DND-41 (cell line): ENCODE results near the gene CHRDL2.

Experiments
- EZH2 ChIP-seq: IDR thresholded peaks from 3 replicates; pipeline ENCODE4 v1.6.1; 2012; ENCODE audit warnings: borderline replicate concordance, low read depth, mild to moderate bottlenecking, moderate library complexity, low read length, inconsistent platforms; ENCODE audit not compliant: severe bottlenecking
- TF ChIP-seq, protein P1 (sequence below): IDR thresholded peaks from 2 replicates; pipeline ENCODE4 v1.5.1; 2012; ENCODE audit warnings: borderline replicate concordance, low read length, moderate library complexity, mild to moderate bottlenecking; ENCODE audit not compliant: poor library complexity, severe bottlenecking; ENCODE audit errors: extremely low read depth

DNA sequence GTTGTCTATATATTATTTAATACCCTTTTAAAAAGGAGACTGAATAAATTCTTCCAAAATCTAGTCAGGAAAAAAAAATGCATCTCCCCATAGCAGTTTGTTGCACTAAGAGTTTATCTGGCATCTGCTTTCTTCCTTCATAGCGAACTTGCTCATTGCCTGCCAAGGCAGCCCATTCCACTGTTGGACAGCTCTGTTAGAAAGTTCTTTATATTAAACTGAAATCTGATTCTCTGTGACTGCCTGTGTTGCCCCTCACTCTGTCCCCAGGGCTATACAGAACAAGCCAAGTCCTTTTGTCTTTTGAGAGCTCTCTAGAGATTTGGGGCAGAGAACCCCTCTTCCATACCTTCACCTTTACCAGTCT, 3.3 kb upstream of the CHRDL2 start:
- TF ChIP-seq EZH2: no peak
- TF ChIP-seq, protein P1, sequence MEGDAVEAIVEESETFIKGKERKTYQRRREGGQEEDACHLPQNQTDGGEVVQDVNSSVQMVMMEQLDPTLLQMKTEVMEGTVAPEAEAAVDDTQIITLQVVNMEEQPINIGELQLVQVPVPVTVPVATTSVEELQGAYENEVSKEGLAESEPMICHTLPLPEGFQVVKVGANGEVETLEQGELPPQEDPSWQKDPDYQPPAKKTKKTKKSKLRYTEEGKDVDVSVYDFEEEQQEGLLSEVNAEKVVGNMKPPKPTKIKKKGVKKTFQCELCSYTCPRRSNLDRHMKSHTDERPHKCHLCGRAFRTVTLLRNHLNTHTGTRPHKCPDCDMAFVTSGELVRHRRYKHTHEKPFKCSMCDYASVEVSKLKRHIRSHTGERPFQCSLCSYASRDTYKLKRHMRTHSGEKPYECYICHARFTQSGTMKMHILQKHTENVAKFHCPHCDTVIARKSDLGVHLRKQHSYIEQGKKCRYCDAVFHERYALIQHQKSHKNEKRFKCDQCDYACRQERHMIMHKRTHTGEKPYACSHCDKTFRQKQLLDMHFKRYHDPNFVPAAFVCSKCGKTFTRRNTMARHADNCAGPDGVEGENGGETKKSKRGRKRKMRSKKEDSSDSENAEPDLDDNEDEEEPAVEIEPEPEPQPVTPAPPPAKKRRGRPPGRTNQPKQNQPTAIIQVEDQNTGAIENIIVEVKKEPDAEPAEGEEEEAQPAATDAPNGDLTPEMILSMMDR: no peak
